ENCODE measurements around the gene RARA.
"Not testable (repeated sequence)": the region's sequence is repeated elsewhere in the genome, so short reads cannot be mapped to it uniquely, and the experiment has no call there.

The RARA gene

GRCh38 chr17:40301315-40301714 lies 7.7 kb upstream of the RARA start:
- Histone ChIP-seq H3K9me3 (ENCODE audit: insufficient read depth, low read depth, low read length) (no peaks in the 10 kb centered on the region), H4K20me1 (ENCODE audit: insufficient read depth, low read length, poor library complexity, severe bottlenecking) (no peaks in the 10 kb centered on the region), H3K9ac (ENCODE audit: low read depth, low read length, poor library complexity, severe bottlenecking) (no peak overlapping the region), H3K27me3 (ENCODE audit: insufficient read depth, low read length, poor library complexity, severe bottlenecking) (no peaks in the 10 kb centered on the region), H3K9me2 (replicated peaks; ENCODE audit: low read depth, low read length) (no peaks in the 10 kb centered on the region), H3K79me2 (ENCODE audit: insufficient read depth, low read length) (peaks cover 15% of the 10 kb centered on the region; the same call in 1 of the 2 replicates), H3K4me3 (ENCODE audit: low read length, poor library complexity, severe bottlenecking) (no peak overlapping the region), H3K4me1 (ENCODE audit: insufficient read depth, low read length, poor library complexity, severe bottlenecking) (peaks cover 19% of the 10 kb centered on the region), H3K36me3 (ENCODE audit: insufficient read depth, low read length) (peaks cover 51% of the 10 kb centered on the region; the same call in 1 of the 2 replicates), H2AFZ (ENCODE audit: low read length) (no peak overlapping the region), H3K4me2 (ENCODE audit: low read depth, low read length, poor library complexity, severe bottlenecking) (no peak overlapping the region), H3F3A (ENCODE audit: low read depth) (no peaks in the 10 kb centered on the region)
- TF ChIP-seq EZH2phosphoT487 (IDR thresholded peaks at IDR 0.05; ENCODE audit: borderline replicate concordance) (no peak), CTCF (conservative IDR thresholded peaks at IDR 0.05; ENCODE audit: low read length) (peak; percentile 56)

DNA sequence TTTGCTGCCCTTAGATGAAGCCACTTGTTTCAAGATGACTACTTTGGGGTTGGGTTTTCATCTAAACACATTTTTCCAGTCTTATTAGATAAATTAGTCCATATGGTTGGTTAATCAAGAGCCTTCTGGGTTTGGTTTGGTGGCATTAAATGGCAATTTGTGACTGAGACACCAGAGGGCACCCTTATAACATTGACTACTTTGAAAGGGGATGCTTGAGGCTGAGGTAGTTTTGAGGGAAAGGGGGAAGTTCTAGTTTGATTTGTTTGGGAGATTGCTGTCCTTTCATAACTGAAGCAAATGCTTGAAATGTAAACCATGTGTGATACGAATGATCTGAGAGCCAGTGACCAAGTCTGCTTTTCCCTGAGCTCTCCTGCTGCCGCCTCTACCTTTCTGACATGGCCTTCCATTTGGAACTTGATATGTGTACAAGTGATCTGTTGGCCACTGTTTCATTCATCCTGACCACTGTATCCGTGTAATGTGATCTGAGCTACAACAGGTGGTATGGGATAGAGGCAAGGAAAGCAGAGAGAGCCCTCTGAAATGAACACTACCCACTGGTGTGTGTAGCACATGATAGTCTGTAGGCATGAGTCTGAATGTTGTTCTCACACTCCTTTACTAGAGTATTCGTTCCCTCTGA lies 5.8 kb upstream of the RARA start:
- Histone ChIP-seq H3K27me3 (ENCODE audit: insufficient read depth, low read length, poor library complexity, severe bottlenecking) (no peaks in the 10 kb centered on the region), H3F3A (ENCODE audit: low read depth) (peaks cover 8% of the 10 kb centered on the region)

GRCh38 chr17:40303708-40304551 lies 5.0 kb upstream of the RARA start:
- Histone ChIP-seq H3K4me3 (ENCODE audit: low read length, poor library complexity, severe bottlenecking) (no peak overlapping the region), H3K79me2 (ENCODE audit: insufficient read depth, low read length) (peaks cover 13% of the 10 kb centered on the region; the same call in 1 of the 2 replicates), H3K36me3 (ENCODE audit: insufficient read depth, low read length) (peaks cover 35% of the 10 kb centered on the region; the same call in 1 of the 2 replicates), H3K9me3 (ENCODE audit: insufficient read depth, low read depth, low read length) (no peaks in the 10 kb centered on the region), H3K4me2 (ENCODE audit: low read depth, low read length, poor library complexity, severe bottlenecking) (peak overlapping the region; percentile 0), H3K9ac (ENCODE audit: low read depth, low read length, poor library complexity, severe bottlenecking) (peak overlapping the region; percentile 2), H3K4me1 (ENCODE audit: insufficient read depth, low read length, poor library complexity, severe bottlenecking) (peaks cover 44% of the 10 kb centered on the region), H3K9me2 (replicated peaks; ENCODE audit: low read depth, low read length) (no peaks in the 10 kb centered on the region), H3K27me3 (ENCODE audit: insufficient read depth, low read length, poor library complexity, severe bottlenecking) (no peaks in the 10 kb centered on the region), H4K20me1 (ENCODE audit: insufficient read depth, low read length, poor library complexity, severe bottlenecking) (no peaks in the 10 kb centered on the region), H2AFZ (ENCODE audit: low read length) (no peak overlapping the region), H3F3A (ENCODE audit: low read depth) (peaks cover 8% of the 10 kb centered on the region)
- TF ChIP-seq EZH2phosphoT487 (IDR thresholded peaks at IDR 0.05; ENCODE audit: borderline replicate concordance): no peak
- TF ChIP-seq CTCF (conservative IDR thresholded peaks at IDR 0.05; ENCODE audit: low read length): no peak

More for the DNA sequence above, 5.8 kb upstream of the RARA start:
- Histone ChIP-seq H3K9me2 (replicated peaks; ENCODE audit: low read depth, low read length) (no peaks in the 10 kb centered on the region), H3K4me2 (ENCODE audit: low read depth, low read length, poor library complexity, severe bottlenecking) (peak overlapping the region; percentile 0), H3K79me2 (ENCODE audit: insufficient read depth, low read length) (peaks cover 13% of the 10 kb centered on the region; the same call in 1 of the 2 replicates), H3K9ac (ENCODE audit: low read depth, low read length, poor library complexity, severe bottlenecking) (no peak overlapping the region), H4K20me1 (ENCODE audit: insufficient read depth, low read length, poor library complexity, severe bottlenecking) (no peaks in the 10 kb centered on the region), H3K4me3 (ENCODE audit: low read length, poor library complexity, severe bottlenecking) (no peak overlapping the region), H2AFZ (ENCODE audit: low read length) (no peak overlapping the region), H3K36me3 (ENCODE audit: insufficient read depth, low read length) (peaks cover 42% of the 10 kb centered on the region; the same call in 1 of the 2 replicates), H3K9me3 (ENCODE audit: insufficient read depth, low read depth, low read length) (no peaks in the 10 kb centered on the region), H3K4me1 (ENCODE audit: insufficient read depth, low read length, poor library complexity, severe bottlenecking) (peaks cover 36% of the 10 kb centered on the region)
- TF ChIP-seq CTCF (conservative IDR thresholded peaks at IDR 0.05; ENCODE audit: low read length) (peak; percentile 92), EZH2phosphoT487 (IDR thresholded peaks at IDR 0.05; ENCODE audit: borderline replicate concordance) (no peak)

DNA sequence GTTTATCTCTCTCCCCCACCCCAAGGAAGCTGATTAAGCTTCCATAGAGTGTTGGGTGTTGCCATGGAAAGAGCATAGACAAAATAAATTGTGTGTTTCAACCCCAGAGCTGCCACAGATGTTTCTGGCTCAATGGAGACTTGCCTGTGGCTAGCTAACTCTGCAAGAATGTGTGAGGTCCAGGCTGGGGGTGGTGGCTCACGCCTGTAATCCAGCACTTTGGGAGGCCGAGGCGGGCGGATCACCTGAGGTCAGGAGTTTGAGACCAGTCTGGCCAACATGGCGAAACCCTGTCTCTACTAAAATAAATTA lies 4.5 kb upstream of the RARA start:
- not testable (repeated sequence) for H4K20me1 ChIP-seq (ENCODE audit: insufficient read depth, low read length, poor library complexity, severe bottlenecking); H3K9me3 ChIP-seq (ENCODE audit: insufficient read depth, low read depth, low read length); H2AFZ ChIP-seq (ENCODE audit: low read length); H3K4me3 ChIP-seq (ENCODE audit: low read length, poor library complexity, severe bottlenecking); H3K4me2 ChIP-seq (ENCODE audit: low read depth, low read length, poor library complexity, severe bottlenecking); H3K27me3 ChIP-seq (ENCODE audit: insufficient read depth, low read length, poor library complexity, severe bottlenecking); H3K9me2 ChIP-seq (replicated peaks; ENCODE audit: low read depth, low read length); H3F3A ChIP-seq (ENCODE audit: low read depth)
- Histone ChIP-seq H3K79me2 (ENCODE audit: insufficient read depth, low read length) (peaks cover 13% of the 10 kb centered on the region; the same call in 1 of the 2 replicates), H3K36me3 (ENCODE audit: insufficient read depth, low read length) (peaks cover 30% of the 10 kb centered on the region; the same call in 1 of the 2 replicates), H3K9ac (ENCODE audit: low read depth, low read length, poor library complexity, severe bottlenecking) (peak overlapping the region; percentile 2), H3K4me1 (ENCODE audit: insufficient read depth, low read length, poor library complexity, severe bottlenecking) (peaks cover 50% of the 10 kb centered on the region)

DNA sequence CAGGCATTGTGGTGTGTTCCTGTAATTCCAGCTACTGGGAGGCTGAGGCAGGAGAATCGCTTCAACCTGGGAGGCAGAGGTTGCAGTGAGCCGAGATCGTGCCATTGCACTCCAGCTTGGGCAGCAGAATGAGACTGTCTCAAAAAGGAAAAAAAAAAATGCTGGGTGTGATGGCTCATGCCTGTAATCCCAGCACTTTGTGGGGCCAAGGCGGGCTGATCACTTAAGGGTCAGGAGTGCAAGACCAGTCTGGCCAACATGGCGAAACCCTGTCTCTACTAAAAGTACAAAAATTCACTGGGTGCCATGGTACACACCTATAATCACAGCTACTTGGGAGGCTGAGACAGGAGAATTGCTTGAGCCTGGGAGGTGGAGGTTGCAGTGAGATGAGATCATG lies 4.1 kb upstream of the RARA start:
- not testable (repeated sequence) for H3K9ac ChIP-seq (ENCODE audit: low read depth, low read length, poor library complexity, severe bottlenecking); H3K9me2 ChIP-seq (replicated peaks; ENCODE audit: low read depth, low read length); H2AFZ ChIP-seq (ENCODE audit: low read length); H3K9me3 ChIP-seq (ENCODE audit: insufficient read depth, low read depth, low read length); H4K20me1 ChIP-seq (ENCODE audit: insufficient read depth, low read length, poor library complexity, severe bottlenecking); H3K27me3 ChIP-seq (ENCODE audit: insufficient read depth, low read length, poor library complexity, severe bottlenecking); H3F3A ChIP-seq (ENCODE audit: low read depth); H3K4me2 ChIP-seq (ENCODE audit: low read depth, low read length, poor library complexity, severe bottlenecking); H3K4me3 ChIP-seq (ENCODE audit: low read length, poor library complexity, severe bottlenecking)
- Histone ChIP-seq H3K4me1 (ENCODE audit: insufficient read depth, low read length, poor library complexity, severe bottlenecking) (peaks cover 53% of the 10 kb centered on the region), H3K79me2 (ENCODE audit: insufficient read depth, low read length) (peaks cover 13% of the 10 kb centered on the region; the same call in 1 of the 2 replicates), H3K36me3 (ENCODE audit: insufficient read depth, low read length) (peaks cover 27% of the 10 kb centered on the region; the same call in 1 of the 2 replicates)
